Measurements from ENCODE around the gene MYH14.
"Not testable (repeated sequence)": the region's sequence is repeated elsewhere in the genome, so short reads cannot be mapped to it uniquely, and the experiment has no call there.

MYH14 gene

GRCh38 chr19:50228153-50228552, 24.7 kb downstream of the MYH14 start:
- not testable (repeated sequence) for DNase-seq

GRCh38 chr19:50230379-50231351, 27.2 kb downstream of the MYH14 start:
- DNase-seq: no peak

- not testable (repeated sequence) for DNase-seq
Observed at GRCh38 chr19:50231417-50231816, 28.0 kb downstream of the MYH14 start.

GRCh38 chr19:50231821-50232220, 28.4 kb downstream of the MYH14 start:
- DNase-seq: no peak

- DNase-seq: no peak
Observed at GRCh38 chr19:50232600-50232999, 29.2 kb downstream of the MYH14 start.

- DNase-seq: no peak
Observed at GRCh38 chr19:50233308-50233910, 30.0 kb downstream of the MYH14 start.

- not testable (repeated sequence) for DNase-seq
Observed at GRCh38 chr19:50237493-50237892, 34.1 kb downstream of the MYH14 start.

GRCh38 chr19:50238043-50238442, 34.6 kb downstream of the MYH14 start:
- DNase-seq: no peak

GRCh38 chr19:50239921-50240590, 36.6 kb downstream of the MYH14 start:
- DNase-seq: no peak

GRCh38 chr19:50242581-50242980, 39.2 kb downstream of the MYH14 start:
- no peak for DNase-seq

- DNase-seq: no peak
Observed at GRCh38 chr19:50244695-50245094, 41.3 kb downstream of the MYH14 start.

- DNase-seq: no peak
Observed at GRCh38 chr19:50248413-50248812, 45.0 kb downstream of the MYH14 start.

- no peak for DNase-seq
Observed at GRCh38 chr19:50248826-50249225, 45.4 kb downstream of the MYH14 start.

GRCh38 chr19:50249636-50250035, 46.2 kb downstream of the MYH14 start:
- no peak for DNase-seq

GRCh38 chr19:50250450-50251136, 47.2 kb downstream of the MYH14 start:
- no peak for DNase-seq

- peak; percentile 27 for DNase-seq
Observed at GRCh38 chr19:50252111-50252886, 48.9 kb downstream of the MYH14 start.

GRCh38 chr19:50252887-50253268, 49.5 kb downstream of the MYH14 start:
- DNase-seq: no peak

- DNase-seq: no peak
Observed at GRCh38 chr19:50255115-50255514, 51.7 kb downstream of the MYH14 start.

- no peak for DNase-seq
Observed at GRCh38 chr19:50257141-50257540, 53.7 kb downstream of the MYH14 start.

GRCh38 chr19:50258918-50259372, 55.5 kb downstream of the MYH14 start:
- DNase-seq: no peak

- no peak for DNase-seq
Observed at GRCh38 chr19:50261446-50261970, 58.1 kb downstream of the MYH14 start.

- DNase-seq: no peak
Observed at GRCh38 chr19:50263176-50263575, 59.8 kb downstream of the MYH14 start.
